Activated CD4-positive, alpha-beta T cell treated with anti-CD3 and anti-CD28 coated beads for 24 hours (primary cell): ENCODE results near the gene C11orf54.
A peak's percentile ranks its signal among the peaks of the same experiment; 100 is the strongest.
"Not testable (repeated sequence)": the region's sequence is repeated elsewhere in the genome, so short reads cannot be mapped to it uniquely, and the experiment has no call there.

Source experiments
- DNase-seq, 2 donors: peaks; one replicate each; pipeline ENCODE4 v3.0.0-alpha.2; 2020; ENCODE audit warnings: low read depth in 2 of 2

Gene C11orf54

DNA sequence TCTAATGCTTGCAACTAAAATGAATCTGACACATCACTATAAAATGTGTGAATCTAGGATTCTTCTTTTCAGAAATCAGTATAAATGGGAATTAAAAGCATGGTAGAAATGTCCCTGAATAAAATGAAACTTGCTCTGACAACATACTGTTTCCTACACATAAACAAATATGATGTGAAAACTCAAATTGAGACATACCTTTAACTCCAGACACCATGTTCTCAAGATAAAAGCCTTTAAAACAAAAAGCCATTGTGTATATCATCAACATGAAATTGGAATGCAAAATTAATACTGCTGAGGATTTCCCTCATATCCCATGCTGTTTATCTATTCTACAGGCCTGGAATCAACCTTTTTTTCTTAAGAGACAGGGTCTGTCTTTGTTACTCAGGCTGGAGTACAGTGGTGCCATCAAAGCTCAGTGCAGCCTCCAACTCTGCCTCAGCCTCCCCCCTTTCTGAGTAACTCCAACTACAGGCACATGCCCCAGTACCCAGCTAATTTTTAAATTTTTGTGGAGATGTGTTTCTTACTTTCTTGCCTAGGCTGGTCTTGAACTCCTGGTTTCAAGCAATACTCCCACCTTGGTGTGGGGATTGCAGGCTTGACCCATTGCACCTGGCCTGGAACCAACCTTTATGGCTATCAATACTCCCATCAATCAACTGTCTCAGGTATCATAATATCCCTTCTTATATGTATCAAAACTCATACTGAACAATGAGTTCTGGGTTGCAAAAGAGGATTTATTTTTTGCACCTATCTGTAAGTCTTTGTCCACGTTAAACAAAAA, 6.8 kb upstream of the C11orf54 start:
- no peak for DNase-seq

DNA sequence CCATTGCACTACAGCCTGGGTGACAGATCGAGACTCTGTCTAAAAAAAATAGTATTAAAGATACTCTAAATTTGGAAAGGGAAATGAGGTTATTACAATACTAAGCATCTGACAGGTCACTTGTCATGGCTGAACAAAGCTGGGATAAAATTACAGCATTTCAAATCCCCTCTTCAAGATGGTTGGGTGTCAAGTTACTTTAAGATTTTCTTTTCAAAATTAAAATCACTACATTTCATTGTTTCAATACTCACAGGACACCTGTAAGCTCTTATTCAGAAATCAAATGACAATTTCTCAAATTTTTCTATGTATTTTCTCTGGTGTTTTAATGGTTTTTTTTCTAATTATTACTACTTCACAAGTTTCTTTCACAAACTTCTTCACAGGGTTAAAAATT, 5.8 kb upstream of the C11orf54 start:
- no peak for DNase-seq

- DNase-seq: no peak
Observed at GRCh38 chr11:93736129-93736528, 5.3 kb upstream of the C11orf54 start.

DNA sequence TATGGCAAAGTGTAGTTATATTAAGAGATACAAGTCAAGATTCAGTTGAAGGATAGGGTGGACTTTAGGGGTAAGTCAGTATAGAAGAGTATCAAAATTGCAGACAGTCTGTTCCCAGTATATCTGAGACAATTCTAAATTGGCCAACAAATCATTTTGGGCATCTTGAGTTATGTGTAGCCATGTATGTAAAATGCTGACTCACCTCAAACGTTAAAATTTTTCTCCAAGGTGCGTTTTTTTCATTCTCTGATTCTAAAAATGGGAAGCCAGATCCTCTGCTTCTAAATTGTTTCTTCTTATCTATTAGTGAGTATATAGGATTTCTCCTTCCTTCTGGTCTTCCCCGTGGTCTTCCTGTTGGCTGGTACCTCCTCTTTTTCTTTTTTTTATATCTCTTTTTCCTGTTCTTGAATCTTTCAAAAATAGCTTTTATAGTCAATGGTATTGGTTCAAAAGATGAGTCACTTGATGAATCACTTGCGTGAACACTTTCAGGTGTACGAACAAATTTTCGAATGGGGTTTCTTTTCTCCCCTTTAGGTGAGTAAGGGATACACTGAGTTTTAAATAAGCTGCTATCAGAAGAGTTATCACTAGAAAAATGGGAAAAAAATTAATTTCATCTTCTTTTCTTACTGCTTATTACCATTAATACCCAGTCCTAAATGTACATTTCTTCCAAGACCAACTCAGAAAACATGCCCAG, 3.4 kb upstream of the C11orf54 start:
- DNase-seq: no peak

DNA sequence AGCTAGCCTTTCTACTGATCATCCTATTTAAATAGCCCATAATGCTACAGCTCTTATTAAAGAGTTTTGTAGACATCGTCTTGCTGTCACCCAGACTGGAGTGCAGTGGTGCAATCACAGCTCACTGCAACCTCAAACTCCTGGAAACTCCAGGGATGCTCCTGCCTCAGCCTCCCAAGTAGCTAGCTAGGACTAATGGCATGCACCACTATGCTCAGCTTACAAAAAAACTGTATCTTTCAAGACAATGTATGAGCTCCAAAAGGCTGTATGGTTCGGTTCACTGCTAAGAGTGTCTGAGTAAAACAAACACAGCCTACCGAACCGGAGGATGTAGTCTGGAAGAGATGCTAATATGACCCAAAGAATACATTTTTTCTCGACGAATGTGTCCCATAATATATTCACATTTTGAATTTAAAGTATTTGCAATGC, 2.8 kb upstream of the C11orf54 start:
- DNase-seq: no peak

- peak in 1 of 2 donors; percentile 38 for DNase-seq
Observed at GRCh38 chr11:93740031-93740729, 1.3 kb upstream of the C11orf54 start.

- peak; percentile 47 to 48 for DNase-seq
Observed at GRCh38 chr11:93740730-93741093, 760 bp upstream of the C11orf54 start.

GRCh38 chr11:93741882-93742226, 382 bp downstream of the C11orf54 start:
- no peak for DNase-seq

GRCh38 chr11:93743291-93743690, 1.8 kb downstream of the C11orf54 start:
- no peak for DNase-seq

DNA sequence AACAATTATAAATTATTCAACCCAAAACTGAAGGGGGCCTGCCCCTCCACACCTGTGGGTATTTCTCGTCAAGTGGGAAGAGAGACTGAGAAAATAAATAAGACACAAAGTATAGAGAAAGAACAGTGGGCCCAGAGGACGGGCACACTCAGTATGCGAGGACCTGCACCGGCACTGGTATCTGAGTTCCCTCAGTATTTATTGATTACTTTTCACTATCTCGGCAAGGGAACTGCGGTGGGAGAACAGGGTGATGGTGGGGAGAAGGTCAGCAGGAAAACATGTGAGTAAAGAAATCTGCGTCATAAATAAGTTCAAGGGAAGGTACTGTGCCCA, 3.2 kb downstream of the C11orf54 start:
- DNase-seq: no peak

DNA sequence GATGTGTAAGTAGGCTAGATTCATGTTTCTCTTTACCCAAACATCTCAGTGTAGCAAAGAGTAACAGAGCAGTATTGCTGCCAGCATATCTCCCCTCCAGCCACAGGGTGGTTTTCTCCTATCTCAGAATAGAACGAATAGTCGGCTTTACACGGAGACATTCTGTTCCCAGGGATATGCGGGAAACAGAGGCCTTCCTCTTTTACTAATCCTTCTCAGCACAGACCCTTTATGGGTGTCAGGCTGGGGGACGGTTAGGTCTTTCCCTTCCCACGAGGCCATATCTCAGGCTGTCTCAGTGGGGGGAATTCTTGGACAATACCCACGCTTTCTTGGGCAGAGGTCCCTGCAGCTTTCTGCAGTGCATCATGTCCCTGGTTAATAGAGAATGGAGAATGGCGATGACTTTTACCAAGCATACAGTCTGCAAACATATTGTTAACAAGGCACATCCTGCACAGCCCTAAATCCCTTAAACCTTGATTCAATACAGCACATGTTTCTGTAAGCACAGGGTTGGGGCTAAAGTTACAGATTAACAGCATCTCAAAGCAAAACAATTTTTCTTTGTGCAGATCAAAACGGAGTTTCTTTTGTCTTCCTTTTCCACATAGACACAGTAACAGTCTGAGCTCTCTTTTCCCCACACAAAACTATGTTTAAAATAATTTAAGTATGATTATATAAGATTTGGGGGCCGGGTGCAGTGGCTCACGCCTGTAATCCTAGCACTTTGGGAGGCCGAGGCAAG, 3.7 kb downstream of the C11orf54 start:
- not testable (repeated sequence) for DNase-seq

GRCh38 chr11:93746101-93746500, 4.6 kb downstream of the C11orf54 start:
- DNase-seq: no peak

DNA sequence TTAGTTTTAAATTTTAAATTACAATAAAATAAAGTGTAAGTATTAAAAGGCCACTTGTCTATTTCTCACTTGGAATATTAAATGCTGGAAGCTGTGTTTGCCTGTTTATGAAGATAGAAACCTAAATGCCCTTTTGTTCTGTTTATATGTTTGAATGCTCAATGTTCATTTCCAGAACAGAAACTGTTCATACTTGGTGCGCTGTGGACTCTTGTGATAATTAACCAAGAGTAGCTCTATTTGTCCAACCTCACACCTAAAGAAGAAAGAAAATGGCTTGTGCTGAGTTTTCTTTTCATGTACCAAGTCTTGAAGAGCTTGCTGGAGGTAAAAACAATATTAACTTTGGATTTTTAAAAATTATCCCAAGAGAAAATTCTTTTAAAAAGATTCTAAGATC, 5.7 kb downstream of the C11orf54 start:
- no peak for DNase-seq

- no peak for DNase-seq
Observed at GRCh38 chr11:93751001-93751400, 9.5 kb downstream of the C11orf54 start.

- no peak for DNase-seq
Observed at GRCh38 chr11:93753241-93753640, 11.8 kb downstream of the C11orf54 start.

DNA sequence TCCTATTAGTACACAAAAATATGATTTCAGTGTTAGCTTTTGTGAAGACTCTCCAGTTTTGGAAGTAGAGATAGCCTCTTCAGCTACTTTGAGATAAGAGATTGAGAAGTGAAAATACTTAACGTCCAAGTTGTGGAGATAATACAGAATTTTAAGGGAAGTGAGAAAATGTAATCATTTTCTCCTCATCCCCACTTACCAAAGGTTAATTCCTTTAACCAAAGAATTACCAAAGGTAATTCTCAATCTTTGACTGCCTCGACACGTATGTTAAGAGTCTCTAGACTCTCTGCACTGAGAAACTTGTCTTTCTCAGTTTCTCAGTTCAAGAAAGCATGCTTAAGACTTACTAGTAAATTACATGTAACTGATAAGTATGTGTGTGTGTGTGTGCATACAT, 15.3 kb downstream of the C11orf54 start:
- no peak for DNase-seq

GRCh38 chr11:93757301-93757700, 15.8 kb downstream of the C11orf54 start:
- DNase-seq: no peak

- DNase-seq: no peak
Observed at GRCh38 chr11:93757924-93758865, 16.7 kb downstream of the C11orf54 start.

GRCh38 chr11:93759123-93759522, 17.7 kb downstream of the C11orf54 start:
- not testable (repeated sequence) for DNase-seq

- DNase-seq: no peak
Observed at GRCh38 chr11:93761910-93762309, 20.4 kb downstream of the C11orf54 start.

DNA sequence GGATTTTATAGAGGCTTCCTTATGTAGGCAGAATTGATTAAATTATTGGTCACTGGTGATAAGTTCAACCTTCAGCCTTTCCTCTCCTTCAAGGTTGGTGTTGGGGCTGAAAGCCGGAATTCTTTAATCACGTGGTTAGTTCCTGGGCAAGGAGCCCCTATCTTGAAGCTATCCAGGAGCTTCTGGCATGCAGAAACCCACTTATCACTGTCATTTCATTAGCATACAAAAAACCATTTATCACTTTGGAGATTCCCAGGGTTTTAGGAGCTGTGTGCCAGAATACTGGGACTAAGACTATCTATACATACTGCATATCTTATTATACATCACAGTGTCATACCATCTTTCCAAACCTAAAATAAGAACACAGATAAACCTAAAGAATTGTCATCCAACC, 24.1 kb downstream of the C11orf54 start:
- no peak for DNase-seq
